K562 (cell line): ENCODE measurements around the gene CTSO.

Source experiments
- AFF1 ChIP-seq, 2 experiments: fragments of 450-650 bp; IDR thresholded peaks; 2 replicates each; pipeline ENCODE4 v1.6.1; 2018; ENCODE audit warnings: mild to moderate bottlenecking in 2 of 2, low read depth in 1 of 2; ENCODE audit not compliant: partially characterized antibody in 2 of 2
- BRF2 ChIP-seq: IDR thresholded peaks from 3 replicates; pipeline ENCODE4 v1.6.1; 2011; ENCODE audit warnings: borderline replicate concordance, mild to moderate bottlenecking; ENCODE audit not compliant: insufficient read length, insufficient read depth
- POLR2A ChIP-seq: fragments of 450-650 bp; conservative IDR thresholded peaks from 2 replicates; pipeline ENCODE4 v1.6.1; 2016
- RBBP5 ChIP-seq: fragments of 200-600 bp; sonication (generic); IDR thresholded peaks from 2 replicates; pipeline ENCODE4 v1.6.1; 2012; ENCODE audit warnings: borderline replicate concordance, mild to moderate bottlenecking, low read length, control low read depth, inconsistent platforms; ENCODE audit not compliant: insufficient read depth, poor library complexity, severe bottlenecking
- RBM39 ChIP-seq: fragments of 200-400 bp; formaldehyde crosslinking; optimal IDR thresholded peaks from 2 replicates; pipeline ENCODE3; 2018; ENCODE audit warnings: low read depth, low read length

- TF ChIP-seq AFF1 (IDR thresholded peaks at IDR 0.05; ENCODE audit: low read depth in 1 of 2, partially characterized antibody in 2 of 2): no peak
- no peak for TF ChIP-seq RBM39
- TF ChIP-seq BRF2: no peak
- no peak for TF ChIP-seq RBBP5
- no peak for TF ChIP-seq POLR2A
Observed at GRCh38 chr4:155907556-155907955, 46.1 kb downstream of the CTSO start.
